ENCODE results near the gene GAB2.

Gene GAB2

DNA sequence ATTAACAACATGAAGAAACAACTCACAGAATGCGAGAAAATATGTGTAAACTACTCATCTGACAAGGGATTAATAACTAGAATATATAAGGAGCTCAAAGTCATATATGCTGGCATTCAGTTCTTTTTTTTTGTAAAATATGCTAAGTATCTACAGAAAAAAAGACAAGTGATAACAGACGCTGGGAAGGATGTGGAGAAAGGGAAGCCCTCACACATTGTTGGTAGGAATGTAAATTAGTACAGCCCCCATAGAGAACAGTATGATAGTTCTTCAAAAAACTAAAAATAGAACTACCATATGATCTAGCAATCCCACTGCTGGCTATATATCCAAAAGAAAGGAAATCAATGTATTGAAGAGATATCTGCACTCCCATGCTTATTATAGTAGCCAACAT, 13.8 kb downstream of the GAB2 start:
- TF ChIP-seq, protein P1, sequence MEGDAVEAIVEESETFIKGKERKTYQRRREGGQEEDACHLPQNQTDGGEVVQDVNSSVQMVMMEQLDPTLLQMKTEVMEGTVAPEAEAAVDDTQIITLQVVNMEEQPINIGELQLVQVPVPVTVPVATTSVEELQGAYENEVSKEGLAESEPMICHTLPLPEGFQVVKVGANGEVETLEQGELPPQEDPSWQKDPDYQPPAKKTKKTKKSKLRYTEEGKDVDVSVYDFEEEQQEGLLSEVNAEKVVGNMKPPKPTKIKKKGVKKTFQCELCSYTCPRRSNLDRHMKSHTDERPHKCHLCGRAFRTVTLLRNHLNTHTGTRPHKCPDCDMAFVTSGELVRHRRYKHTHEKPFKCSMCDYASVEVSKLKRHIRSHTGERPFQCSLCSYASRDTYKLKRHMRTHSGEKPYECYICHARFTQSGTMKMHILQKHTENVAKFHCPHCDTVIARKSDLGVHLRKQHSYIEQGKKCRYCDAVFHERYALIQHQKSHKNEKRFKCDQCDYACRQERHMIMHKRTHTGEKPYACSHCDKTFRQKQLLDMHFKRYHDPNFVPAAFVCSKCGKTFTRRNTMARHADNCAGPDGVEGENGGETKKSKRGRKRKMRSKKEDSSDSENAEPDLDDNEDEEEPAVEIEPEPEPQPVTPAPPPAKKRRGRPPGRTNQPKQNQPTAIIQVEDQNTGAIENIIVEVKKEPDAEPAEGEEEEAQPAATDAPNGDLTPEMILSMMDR (IDR thresholded peaks at IDR 0.05; ENCODE audit: low read depth, low read length, missing control alignments): no peak
- H3K4me3 ChIP-seq (ENCODE audit: low read depth, low read length): no peak overlapping the region
- no peak for DNase-seq (ENCODE audit: low read depth)

DNA sequence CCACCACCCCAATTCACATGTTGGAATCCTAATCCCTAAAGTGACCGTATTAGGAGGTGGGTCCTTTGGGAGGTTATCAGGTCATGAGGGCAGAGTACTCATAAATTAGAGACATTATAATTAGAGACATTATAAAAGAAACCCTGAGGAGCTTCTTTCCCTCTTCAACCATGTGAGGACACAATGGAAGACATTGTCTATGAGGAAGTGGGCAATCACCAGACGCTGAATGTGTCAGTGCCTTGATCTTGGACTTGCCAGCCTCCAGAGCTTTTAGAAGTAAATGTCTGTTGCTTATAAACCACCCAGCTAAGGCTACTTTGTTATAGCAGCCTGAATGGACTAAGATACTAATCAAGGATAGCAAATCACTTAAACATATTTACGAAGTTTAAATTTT, 14.8 kb downstream of the GAB2 start:
- H3K4me3 ChIP-seq (ENCODE audit: low read depth, low read length): no peak overlapping the region
- TF ChIP-seq, protein P1 (IDR thresholded peaks at IDR 0.05; ENCODE audit: low read depth, low read length, missing control alignments): no peak
- no peak for DNase-seq (ENCODE audit: low read depth)

DNA sequence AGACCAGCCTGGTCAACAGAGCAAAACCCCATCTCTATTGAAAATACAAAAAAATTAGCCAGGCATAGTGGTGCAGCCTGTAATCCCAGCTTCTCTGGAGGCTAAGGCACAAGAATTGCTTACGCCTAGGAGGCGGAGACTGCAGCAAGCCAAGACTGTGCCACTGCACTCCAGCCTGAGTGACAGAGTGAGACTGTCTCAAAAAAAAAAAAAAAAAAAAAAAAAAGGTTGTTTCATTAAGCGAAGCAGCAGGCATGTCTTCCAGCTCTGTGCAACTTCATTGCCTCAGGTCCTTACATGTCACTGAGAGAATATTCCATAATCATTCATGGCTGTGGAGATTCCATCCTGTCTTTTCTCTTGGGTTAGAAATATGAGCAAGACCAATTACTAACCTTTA, 16.9 kb downstream of the GAB2 start:
- no peak overlapping the region for H3K4me3 ChIP-seq (ENCODE audit: low read depth, low read length)
- TF ChIP-seq, protein P1 (IDR thresholded peaks at IDR 0.05; ENCODE audit: low read depth, low read length, missing control alignments): no peak
- no peak for DNase-seq (ENCODE audit: low read depth)

DNA sequence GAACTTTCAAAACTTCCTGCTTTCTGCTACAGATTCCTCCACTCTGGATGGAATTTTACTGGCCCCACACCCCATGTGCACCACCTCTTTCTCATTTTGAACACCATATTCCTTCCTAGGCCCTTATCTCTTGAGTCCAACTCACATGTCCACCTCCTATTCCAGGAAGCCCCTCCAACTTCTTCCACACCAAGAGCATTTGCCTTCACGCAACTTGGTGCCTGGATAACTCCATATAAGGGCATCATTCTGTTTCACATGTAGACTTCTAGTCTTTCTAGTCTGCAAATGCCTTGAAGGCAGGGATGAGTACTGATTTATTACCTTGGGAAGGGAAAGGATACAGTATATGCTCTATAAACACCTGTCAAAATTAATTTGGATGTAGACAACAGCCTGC, 17.5 kb downstream of the GAB2 start:
- TF ChIP-seq, protein P1 (IDR thresholded peaks at IDR 0.05; ENCODE audit: low read depth, low read length, missing control alignments): no peak
- no peak for DNase-seq (ENCODE audit: low read depth)
- no peak overlapping the region for H3K4me3 ChIP-seq (ENCODE audit: low read depth, low read length)

DNA sequence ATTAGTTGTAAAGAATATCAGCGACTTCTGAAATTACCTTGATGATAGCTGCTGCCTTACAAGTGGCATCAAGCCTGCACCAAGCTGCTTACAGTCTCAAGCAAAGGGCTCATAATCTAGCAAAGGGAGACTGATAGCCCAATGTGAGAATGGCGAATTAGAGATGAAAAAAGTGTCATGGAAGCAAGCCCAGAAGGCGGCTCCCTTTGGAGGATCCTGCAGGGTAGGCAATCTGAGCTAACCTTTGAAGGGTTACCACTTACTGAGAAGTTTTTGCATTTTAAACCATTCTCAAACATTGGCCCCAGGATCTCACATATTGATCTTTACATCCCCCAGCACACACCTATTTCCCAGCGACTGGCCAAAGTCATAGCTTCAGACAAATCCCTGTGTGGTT, 18.5 kb downstream of the GAB2 start:
- no peak overlapping the region for H3K4me3 ChIP-seq (ENCODE audit: low read depth, low read length)
- no peak for DNase-seq (ENCODE audit: low read depth)
- TF ChIP-seq, protein P1 (IDR thresholded peaks at IDR 0.05; ENCODE audit: low read depth, low read length, missing control alignments): no peak

GRCh38 chr11:78398715-78399114, 18.9 kb downstream of the GAB2 start:
- TF ChIP-seq, protein P1 (IDR thresholded peaks at IDR 0.05; ENCODE audit: low read depth, low read length, missing control alignments): no peak
- no peak for DNase-seq (ENCODE audit: low read depth)
- H3K4me3 ChIP-seq (ENCODE audit: low read depth, low read length): no peak overlapping the region

GRCh38 chr11:78397398-78397797, 20.2 kb downstream of the GAB2 start:
- H3K4me3 ChIP-seq (ENCODE audit: low read depth, low read length): no peak overlapping the region
- DNase-seq (ENCODE audit: low read depth): no peak
- TF ChIP-seq, protein P1 (IDR thresholded peaks at IDR 0.05; ENCODE audit: low read depth, low read length, missing control alignments): no peak
